Mesenchymal stem cell (in vitro differentiated cells and primary cell): ENCODE results near the gene HMHB1.

Experiments
- DNase-seq: peaks from one replicate; pipeline ENCODE4 v3.0.0-alpha.2; 2013
- H2AFZ ChIP-seq: one replicate; pipeline ENCODE4 v1.6.1; 2013; ENCODE audit warnings: low read depth, mild to moderate bottlenecking, control low read depth, inconsistent platforms, low read length, moderate library complexity
- H2AK5ac ChIP-seq: 2 replicates; pipeline ENCODE4 v1.6.1; 2013; ENCODE audit warnings: low read length, moderate library complexity, mild to moderate bottlenecking, inconsistent platforms; ENCODE audit not compliant: severe bottlenecking
- H2BK120ac ChIP-seq: one replicate; pipeline ENCODE4 v1.6.1; 2013; ENCODE audit warnings: low read depth, mild to moderate bottlenecking, inconsistent platforms, low read length, moderate library complexity
- H2BK12ac ChIP-seq, 2 experiments: one replicate each; pipeline ENCODE4 v1.6.1; 2013; ENCODE audit warnings: inconsistent platforms in 2 of 2, low read length in 2 of 2, mild to moderate bottlenecking in 2 of 2, moderate library complexity in 2 of 2, control low read depth in 1 of 2
- H2BK15ac ChIP-seq: one replicate; pipeline ENCODE4 v1.6.1; 2013; ENCODE audit warnings: mild to moderate bottlenecking, low read depth, inconsistent platforms; ENCODE audit not compliant: poor library complexity, severe bottlenecking
- H2BK5ac ChIP-seq: 2 replicates; pipeline ENCODE4 v1.6.1; 2013; ENCODE audit warnings: low read depth, mild to moderate bottlenecking, low read length, control low read depth, inconsistent platforms; ENCODE audit not compliant: poor library complexity, severe bottlenecking
- H3K14ac ChIP-seq, 2 experiments: one replicate each; pipeline ENCODE4 v1.6.1; 2013; ENCODE audit warnings: inconsistent platforms in 2 of 2, low read length in 2 of 2, control low read depth in 1 of 2, mild to moderate bottlenecking in 1 of 2, moderate library complexity in 1 of 2
- H3K18ac ChIP-seq, 2 experiments: one replicate each; pipeline ENCODE4 v1.6.1; 2013; ENCODE audit warnings: inconsistent platforms in 2 of 2, low read length in 2 of 2, control low read depth in 1 of 2, low read depth in 1 of 2, mild to moderate bottlenecking in 1 of 2
- H3K23ac ChIP-seq, 2 experiments: one replicate each; pipeline ENCODE4 v1.6.1; 2013; ENCODE audit warnings: inconsistent platforms in 2 of 2, low read length in 2 of 2, mild to moderate bottlenecking in 2 of 2, moderate library complexity in 2 of 2, control low read depth in 1 of 2
- H3K27ac ChIP-seq: 2 replicates; pipeline ENCODE4 v1.5.1; 2013; ENCODE audit warnings: mild to moderate bottlenecking, moderate library complexity, low read length, control low read depth, inconsistent platforms; ENCODE audit not compliant: poor library complexity, severe bottlenecking
- H3K27me3 ChIP-seq, 2 experiments: 2 replicates each; pipeline versions ENCODE4 v1.6.1 to v1.7.0; 2013; ENCODE audit warnings: low read length in 2 of 2, mild to moderate bottlenecking in 2 of 2, moderate library complexity in 2 of 2, control low read depth in 1 of 2, inconsistent platforms in 1 of 2; ENCODE audit not compliant: control insufficient read depth in 1 of 2, insufficient read depth in 1 of 2
- H3K36me3 ChIP-seq, 2 experiments: 2 replicates each; pipeline versions ENCODE4 v1.6.1 to v1.7.0; 2013; ENCODE audit warnings: low read length in 2 of 2, control low read depth in 1 of 2, inconsistent platforms in 1 of 2, low read depth in 1 of 2, mild to moderate bottlenecking in 1 of 2; ENCODE audit not compliant: insufficient read depth in 2 of 2, control insufficient read depth in 1 of 2
- H3K4ac ChIP-seq, 2 experiments: one replicate each; pipeline ENCODE4 v1.6.1; 2013; ENCODE audit warnings: inconsistent platforms in 2 of 2, low read length in 2 of 2, mild to moderate bottlenecking in 2 of 2, moderate library complexity in 2 of 2, control low read depth in 1 of 2, low read depth in 1 of 2
- H3K4me1 ChIP-seq: 2 replicates; pipeline ENCODE4 v1.6.1; 2013; ENCODE audit warnings: low read depth, low read length, control low read depth; ENCODE audit not compliant: control insufficient read depth, insufficient read depth
- H3K4me2 ChIP-seq: 2 replicates; pipeline ENCODE4 v1.6.1; 2013; ENCODE audit warnings: low read length, mild to moderate bottlenecking, inconsistent platforms; ENCODE audit not compliant: poor library complexity, severe bottlenecking
- H3K4me3 ChIP-seq, 2 experiments: 2 replicates each; pipeline versions ENCODE4 v1.5.1 to v1.7.0; 2013; ENCODE audit warnings: low read length in 2 of 2, mild to moderate bottlenecking in 2 of 2, control low read depth in 1 of 2, low read depth in 1 of 2; ENCODE audit not compliant: insufficient read depth in 1 of 2
- H3K79me1 ChIP-seq: replicated peaks from 2 replicates; pipeline ENCODE4 v1.6.1; 2013; ENCODE audit warnings: mild to moderate bottlenecking, control low read depth, low read length, inconsistent platforms; ENCODE audit not compliant: poor library complexity, severe bottlenecking
- H3K9ac ChIP-seq: 2 replicates; pipeline ENCODE4 v1.7.0; 2013; ENCODE audit warnings: mild to moderate bottlenecking, low read length, moderate library complexity
- H3K9me3 ChIP-seq: 2 replicates; pipeline ENCODE4 v1.7.0; 2013; ENCODE audit warnings: mild to moderate bottlenecking, low read length; ENCODE audit not compliant: control insufficient read depth
- H4K8ac ChIP-seq: one replicate; pipeline ENCODE4 v1.6.1; 2013; ENCODE audit warnings: inconsistent platforms, mild to moderate bottlenecking, low read length, moderate library complexity
- H4K91ac ChIP-seq: one replicate; pipeline ENCODE4 v1.6.1; 2013; ENCODE audit warnings: mild to moderate bottlenecking, low read length, inconsistent platforms
- WGBS: methylation state at CpG from one replicate; pipeline ENCODE4 v1.1.7; 2013; ENCODE audit warnings: mixed read lengths; 5-methylcytosine and 5-hydroxymethylcytosine counted together

The HMHB1 gene

DNA sequence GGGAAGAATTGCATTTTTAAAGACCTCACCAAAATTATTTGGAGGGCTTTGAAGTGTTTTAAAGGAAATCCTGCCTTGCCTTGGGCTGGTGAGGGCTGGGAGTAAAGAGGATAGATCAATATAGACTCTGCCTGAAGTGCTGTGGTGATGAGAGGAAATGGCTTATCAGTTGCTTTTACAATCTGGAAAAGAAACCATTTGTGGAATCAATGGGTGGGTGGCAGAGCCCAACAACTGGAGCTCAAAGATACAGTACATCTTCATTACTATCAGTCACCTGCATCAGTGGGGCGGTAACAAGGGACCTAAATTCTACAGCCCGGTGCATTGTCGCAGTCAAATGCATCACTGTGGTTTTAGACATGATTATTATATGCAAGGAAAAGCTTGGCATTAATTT is 41.5 kb upstream of the HMHB1 start:
- no peak overlapping the region for H3K4me2 ChIP-seq
- H2BK120ac ChIP-seq = no peak overlapping the region
- no peaks in the 10 kb centered on the region for H3K4me1 ChIP-seq
- WGBS = no CpG with 5 or more reads among the region's 3 CpGs
- no peak overlapping the region for H2AK5ac ChIP-seq
- no peaks in the 10 kb centered on the region for H3K36me3 ChIP-seq
- no peak overlapping the region for H3K9ac ChIP-seq
- H4K91ac ChIP-seq = no peak overlapping the region
- no peak overlapping the region for H2AFZ ChIP-seq
- H3K9me3 ChIP-seq = no peaks in the 10 kb centered on the region
- no peak overlapping the region for H3K27ac ChIP-seq
- no peak for DNase-seq
- no peaks in the 10 kb centered on the region for H3K27me3 ChIP-seq
- no peak overlapping the region for H2BK12ac ChIP-seq
- H3K23ac ChIP-seq = no peak overlapping the region
- H3K4ac ChIP-seq = no peak overlapping the region
- no peak overlapping the region for H4K8ac ChIP-seq
- H2BK15ac ChIP-seq = no peak overlapping the region
- no peak overlapping the region for H3K14ac ChIP-seq
- no peaks in the 10 kb centered on the region for H3K79me1 ChIP-seq
- no peak overlapping the region for H3K18ac ChIP-seq
- no peak overlapping the region for H3K4me3 ChIP-seq
- no peak overlapping the region for H2BK5ac ChIP-seq

DNA sequence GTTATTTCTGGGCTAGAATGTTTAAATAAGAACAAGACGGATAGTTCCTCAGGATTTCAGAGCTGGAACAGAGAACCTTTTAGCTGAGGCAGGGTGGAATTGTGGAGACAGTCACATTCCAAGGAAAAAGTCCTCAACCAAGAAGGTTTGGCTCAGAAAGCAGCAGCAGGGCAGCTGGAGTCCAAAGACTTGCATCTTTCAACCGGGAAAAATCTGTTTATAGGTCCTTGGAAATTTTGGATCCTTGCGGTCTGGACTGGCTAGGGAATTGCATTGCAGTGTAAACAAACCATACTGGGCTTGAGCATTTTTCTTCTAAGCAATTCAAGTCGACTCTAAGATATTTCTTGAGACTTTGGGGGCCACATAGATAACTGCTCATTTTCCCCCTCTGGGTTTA is 40.8 kb upstream of the HMHB1 start:
- no peaks in the 10 kb centered on the region for H3K9me3 ChIP-seq
- no peaks in the 10 kb centered on the region for H3K27me3 ChIP-seq
- H3K4me2 ChIP-seq = no peak overlapping the region
- no peak overlapping the region for H3K18ac ChIP-seq
- DNase-seq = peak; percentile 64
- H3K4me1 ChIP-seq = no peaks in the 10 kb centered on the region
- H3K14ac ChIP-seq = no peak overlapping the region
- H3K27ac ChIP-seq = no peak overlapping the region
- H2BK5ac ChIP-seq = no peak overlapping the region
- H2BK15ac ChIP-seq = no peak overlapping the region
- H4K8ac ChIP-seq = no peak overlapping the region
- H2AK5ac ChIP-seq = no peak overlapping the region
- no peak overlapping the region for H3K23ac ChIP-seq
- H3K79me1 ChIP-seq = no peaks in the 10 kb centered on the region
- no peak overlapping the region for H3K9ac ChIP-seq
- no peak overlapping the region for H3K4ac ChIP-seq
- H2BK12ac ChIP-seq = no peak overlapping the region
- H3K4me3 ChIP-seq = no peak overlapping the region
- WGBS = 65% methylated on average over 3 of the region's 4 CpGs
- no peak overlapping the region for H2BK120ac ChIP-seq
- H4K91ac ChIP-seq = no peak overlapping the region
- H3K36me3 ChIP-seq = no peaks in the 10 kb centered on the region
- no peak overlapping the region for H2AFZ ChIP-seq

DNA sequence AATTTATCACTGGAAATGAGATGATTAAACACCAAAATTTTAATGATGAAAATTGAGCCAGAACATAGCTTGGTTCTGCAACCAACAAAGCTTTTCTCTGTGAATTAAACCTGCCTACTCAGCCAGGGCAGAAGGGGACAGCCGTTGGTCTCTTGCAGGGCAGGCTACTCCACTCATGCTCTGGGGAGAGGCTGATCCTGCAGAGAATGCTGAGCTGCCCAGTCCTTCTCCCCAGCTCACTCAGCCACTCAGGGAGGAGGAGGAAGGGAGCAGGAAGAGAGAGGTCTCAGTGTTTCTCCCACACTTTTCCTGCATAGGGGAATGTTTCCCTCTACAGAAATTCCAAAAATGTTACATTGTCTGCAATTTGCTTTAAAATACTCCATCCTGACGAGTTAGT is 40.4 kb upstream of the HMHB1 start:
- Histone ChIP-seq H4K8ac (no peak overlapping the region), H4K91ac (no peak overlapping the region), H2BK12ac (peak overlapping the region in 1 of 2 experiments; percentile 75), H3K4ac (no peak overlapping the region), H2AK5ac (no peak overlapping the region), H2BK15ac (no peak overlapping the region), H2BK120ac (no peak overlapping the region), H3K9me3 (no peaks in the 10 kb centered on the region), H2BK5ac (no peak overlapping the region), H3K9ac (no peak overlapping the region), H3K23ac (no peak overlapping the region), H3K27me3 (no peaks in the 10 kb centered on the region), H3K4me2 (no peak overlapping the region), H3K4me3 (no peak overlapping the region), H3K27ac (no peak overlapping the region), H3K4me1 (no peaks in the 10 kb centered on the region), H3K36me3 (no peaks in the 10 kb centered on the region), H3K79me1 (no peaks in the 10 kb centered on the region), H2AFZ (peak overlapping the region; percentile 74), H3K14ac (no peak overlapping the region), H3K18ac (peak overlapping the region; percentile 37 to 69)
- 43% methylated on average over 2 of the region's 2 CpGs for WGBS
- peak; percentile 39 for DNase-seq

DNA sequence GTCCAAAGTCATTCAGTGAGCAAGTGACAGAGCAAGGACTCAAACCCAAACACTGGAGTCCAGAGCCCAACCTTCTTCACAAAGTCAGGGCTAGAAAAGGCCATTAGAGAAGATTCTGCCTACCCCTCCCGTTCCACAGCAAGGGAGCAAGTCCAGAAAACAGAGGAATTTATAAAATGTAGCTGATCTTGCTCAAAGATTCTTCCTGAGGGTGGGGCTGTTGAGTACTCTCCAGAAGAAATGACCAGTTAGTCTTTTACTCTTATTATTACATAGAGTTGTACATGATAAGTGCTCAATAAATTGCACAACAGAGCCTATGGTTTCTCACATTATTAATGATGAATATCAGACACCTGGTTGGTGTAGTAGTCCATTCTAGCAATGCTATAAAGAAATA is 39.3 kb upstream of the HMHB1 start:
- Histone ChIP-seq H2BK15ac (no peak overlapping the region), H4K91ac (no peak overlapping the region), H3K27me3 (no peaks in the 10 kb centered on the region), H3K23ac (no peak overlapping the region), H2AK5ac (no peak overlapping the region), H2BK120ac (no peak overlapping the region), H2AFZ (no peak overlapping the region), H3K9me3 (no peaks in the 10 kb centered on the region), H3K27ac (no peak overlapping the region), H4K8ac (no peak overlapping the region), H3K79me1 (no peaks in the 10 kb centered on the region), H2BK12ac (no peak overlapping the region), H3K18ac (no peak overlapping the region), H3K4me1 (no peaks in the 10 kb centered on the region), H3K36me3 (no peaks in the 10 kb centered on the region), H3K4ac (no peak overlapping the region), H3K9ac (no peak overlapping the region), H3K4me3 (no peak overlapping the region), H3K4me2 (no peak overlapping the region), H3K14ac (no peak overlapping the region), H2BK5ac (no peak overlapping the region)
- DNase-seq = no peak
- 80% methylated on average over 1 of the region's 1 CpG for WGBS
